Hematopoietic multipotent progenitor cell treated with erythropoietin and hydrocortisone succinate and interleukin-3 and kit ligand, for 4 days (in vitro differentiated cells): ENCODE results near the gene UAP1L1.
"Not testable (repeated sequence)": the region's sequence is repeated elsewhere in the genome, so short reads cannot be mapped to it uniquely, and the experiment has no call there.

Experiments
- DNase-seq: peaks from one replicate; pipeline ENCODE4 v3.0.0-alpha.2; 2015

The UAP1L1 gene

GRCh38 chr9:137077010-137077747, at the start of gene UAP1L1:
Gene UAP1L1, plus strand, starts transcription at chr9:137077517. Its CDS starts 16 bp downstream, at chr9:137077533.
- peak; percentile 85 for DNase-seq

GRCh38 chr9:137028263-137029057, 48.9 kb upstream of the UAP1L1 start:
- peak; percentile 81 for DNase-seq

- peak; percentile 87 for DNase-seq
Measured at GRCh38 chr9:137029058-137029936, 48.0 kb upstream of the UAP1L1 start.

- DNase-seq: peak; percentile 71
Measured at GRCh38 chr9:137030006-137030405, 47.3 kb upstream of the UAP1L1 start.

- peak; percentile 93 for DNase-seq
Measured at GRCh38 chr9:137030538-137031527, 46.5 kb upstream of the UAP1L1 start.

- peak; percentile 77 for DNase-seq
Measured at GRCh38 chr9:137031904-137032640, 45.2 kb upstream of the UAP1L1 start, which contains the start of gene FUT7. Gene FUT7, minus strand, starts transcription at chr9:137032088. Its CDS starts 97 bp downstream, at chr9:137031991.

GRCh38 chr9:137032858-137033257, 44.5 kb upstream of the UAP1L1 start:
- peak; percentile 86 for DNase-seq

GRCh38 chr9:137033481-137033880, 43.8 kb upstream of the UAP1L1 start:
- not testable (repeated sequence) for DNase-seq

GRCh38 chr9:137034039-137034708, 43.1 kb upstream of the UAP1L1 start:
- DNase-seq: peak; percentile 78

GRCh38 chr9:137034709-137035506, 42.4 kb upstream of the UAP1L1 start:
- DNase-seq: peak; percentile 95

GRCh38 chr9:137035507-137035834, 41.8 kb upstream of the UAP1L1 start:
- no peak for DNase-seq

- DNase-seq: no peak
Measured at GRCh38 chr9:137035937-137036336, 41.4 kb upstream of the UAP1L1 start.

GRCh38 chr9:137037035-137037434, 40.3 kb upstream of the UAP1L1 start:
- no peak for DNase-seq

- DNase-seq: no peak
Measured at GRCh38 chr9:137037483-137037882, 39.8 kb upstream of the UAP1L1 start.

GRCh38 chr9:137038916-137039315, 38.4 kb upstream of the UAP1L1 start:
- no peak for DNase-seq

GRCh38 chr9:137039611-137040366, 37.5 kb upstream of the UAP1L1 start:
- DNase-seq: no peak

- no peak for DNase-seq
Measured at GRCh38 chr9:137040568-137040967, 36.7 kb upstream of the UAP1L1 start.

GRCh38 chr9:137041124-137041523, 36.2 kb upstream of the UAP1L1 start:
- no peak for DNase-seq
